Breast epithelium (tissue), 4 donors: ENCODE data around the gene SPATA2L. TPM values are rescaled to one million over a fixed set of nuclear protein-coding genes. Genes with fewer than 3 reads are reported as not detected.
A peak's percentile ranks its signal among the peaks of the same experiment; 100 is the strongest.

Experiments
- DNase-seq, 2 donors: peaks; one replicate each; pipeline ENCODE4 v3.0.0-alpha.2; 2019; ENCODE audit warnings: low spot score in 2 of 2
- H3K27ac ChIP-seq, 2 donors: fragments of 200-600 bp; sonication (generic) in 1 of 2; one replicate each; pipeline ENCODE4 v1.5.1; 2016 to 2019; ENCODE audit warnings: mild to moderate bottlenecking in 1 of 2
- H3K27me3 ChIP-seq, 2 donors: fragments of 200-600 bp; sonication (generic) in 1 of 2; one replicate each; pipeline versions ENCODE4 v1.5.1 to v1.6.0; 2017 to 2019; ENCODE audit warnings: control low read depth in 1 of 2, mild to moderate bottlenecking in 1 of 2
- H3K36me3 ChIP-seq: fragments of 200-600 bp; one replicate; pipeline ENCODE4 v1.5.1; 2019
- H3K4me1 ChIP-seq, 2 donors: fragments of 200-600 bp; sonication (generic); one replicate each; pipeline ENCODE4 v1.5.1; 2016 to 2019; ENCODE audit warnings: control low read depth in 1 of 2
- H3K4me3 ChIP-seq, 3 donors: fragments of 200-600 bp; sonication (generic); 1 replicate in 2 of 3; 2 replicates in 1 of 3; pipeline ENCODE4 v1.5.1; 2016 to 2019; ENCODE audit warnings: mild to moderate bottlenecking in 3 of 3, moderate library complexity in 2 of 3
- H3K9me3 ChIP-seq, 2 donors: fragments of 200-600 bp; sonication (generic) in 1 of 2; one replicate each; pipeline ENCODE4 v1.5.1; 2016 to 2019; ENCODE audit warnings: control low read depth in 1 of 2
- POLR2A ChIP-seq: fragments of 450-650 bp; IDR thresholded peaks from one replicate; pipeline ENCODE4 v1.6.1; 2016; ENCODE audit warnings: antibody characterized with exemption, mild to moderate bottlenecking, moderate library complexity
- POLR2AphosphoS5 ChIP-seq, 3 donors: sonication (generic); formaldehyde crosslinking; IDR thresholded peaks; one replicate each; pipeline ENCODE4 v1.6.1; 2017; ENCODE audit warnings: antibody characterized with exemption in 3 of 3
- intact Hi-C: fragments of 100-400 bp; cut with DNase I; formaldehyde crosslinking; loops from one replicate; pipeline ENCODE4 v1.15.1; 2023; ENCODE audit warnings: low total_unique reads
- total RNA-seq, 3 donors: library from RNA; depleted of rRNA; stranded (reverse); fragments of >200 nt; gene quantifications; one replicate each; pipeline ENCODE4 v1.1.0, GENCODE V29; 2016
- TF ChIP-seq, protein P1 (sequence below), 3 donors: fragments of 450-650 bp; IDR thresholded peaks; one replicate each; pipeline ENCODE4 v1.5.1; 2016 to 2017; ENCODE audit warnings: antibody characterized with exemption in 3 of 3, mild to moderate bottlenecking in 3 of 3, moderate library complexity in 3 of 3

Gene SPATA2L
- total RNA-seq, 3 donors from 2014 or later = 9.0 to 15.1 (median 14.3) TPM

DNA sequence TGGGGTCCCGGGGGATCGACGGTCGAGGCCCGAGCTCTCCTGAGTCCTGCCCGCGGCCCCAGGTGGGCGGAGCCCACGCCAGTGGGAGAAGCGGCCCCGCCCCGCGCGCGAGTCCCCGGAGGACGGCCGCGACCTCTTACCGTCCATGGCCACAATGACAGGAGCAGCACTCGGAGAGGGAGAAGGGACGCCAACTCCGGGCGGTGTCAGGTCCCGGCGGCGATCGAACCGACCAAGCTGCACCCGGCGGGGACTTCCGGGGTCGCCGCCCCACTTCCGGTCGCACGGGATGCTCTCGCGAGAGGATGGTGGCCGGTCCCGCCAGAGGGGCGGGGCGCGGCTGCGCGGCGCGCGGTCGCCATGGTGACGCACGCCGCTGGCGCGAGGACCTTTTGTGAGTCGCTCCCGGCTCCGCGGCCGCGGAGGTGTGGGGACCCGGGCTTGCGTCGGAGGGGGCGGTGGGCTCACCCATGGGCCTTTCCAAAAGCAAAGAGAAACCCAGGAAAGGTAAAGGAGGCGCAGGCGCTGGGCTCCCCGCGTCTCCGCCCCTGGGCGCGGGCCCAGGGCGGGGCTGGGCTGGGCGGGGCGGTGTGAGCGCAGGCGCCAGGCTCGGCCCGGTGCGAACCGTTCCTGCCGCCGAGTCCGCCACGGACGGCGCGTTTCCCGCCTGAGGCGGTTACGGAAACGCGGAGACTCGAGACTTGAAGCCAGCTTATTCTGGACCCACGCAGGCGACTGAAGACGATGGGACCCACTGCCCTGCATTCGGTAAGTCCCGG lies 43.9 kb downstream of the SPATA2L start, which contains the start of the genes CHMP1A and SPATA33:
Gene CHMP1A, minus strand, starts transcription at position 267 of the 779 bp plus-strand sequence. Its CDS starts 120 bp downstream, at position 147.
Gene SPATA33, plus strand, starts transcription at position 395 of the 779 bp plus-strand sequence. Its CDS starts 76 bp downstream, at position 471.
- peaks cover 2 to 10% of the 10 kb centered on the region in 2 donors for H3K4me1 ChIP-seq
- peak; percentile 84 to 90 for DNase-seq
- H3K36me3 ChIP-seq = no peaks in the 10 kb centered on the region
- no peaks in the 10 kb centered on the region for H3K9me3 ChIP-seq
- H3K27ac ChIP-seq = peak within 1 kb of the TSS; percentile 83
- intact Hi-C loops = no loop called here
- H3K27me3 ChIP-seq = no peaks in the 10 kb centered on the region
- TF ChIP-seq POLR2AphosphoS5 (IDR thresholded peaks at IDR 0.05) = peak; percentile 88 to 90 (median 89)
- TF ChIP-seq, protein P1, sequence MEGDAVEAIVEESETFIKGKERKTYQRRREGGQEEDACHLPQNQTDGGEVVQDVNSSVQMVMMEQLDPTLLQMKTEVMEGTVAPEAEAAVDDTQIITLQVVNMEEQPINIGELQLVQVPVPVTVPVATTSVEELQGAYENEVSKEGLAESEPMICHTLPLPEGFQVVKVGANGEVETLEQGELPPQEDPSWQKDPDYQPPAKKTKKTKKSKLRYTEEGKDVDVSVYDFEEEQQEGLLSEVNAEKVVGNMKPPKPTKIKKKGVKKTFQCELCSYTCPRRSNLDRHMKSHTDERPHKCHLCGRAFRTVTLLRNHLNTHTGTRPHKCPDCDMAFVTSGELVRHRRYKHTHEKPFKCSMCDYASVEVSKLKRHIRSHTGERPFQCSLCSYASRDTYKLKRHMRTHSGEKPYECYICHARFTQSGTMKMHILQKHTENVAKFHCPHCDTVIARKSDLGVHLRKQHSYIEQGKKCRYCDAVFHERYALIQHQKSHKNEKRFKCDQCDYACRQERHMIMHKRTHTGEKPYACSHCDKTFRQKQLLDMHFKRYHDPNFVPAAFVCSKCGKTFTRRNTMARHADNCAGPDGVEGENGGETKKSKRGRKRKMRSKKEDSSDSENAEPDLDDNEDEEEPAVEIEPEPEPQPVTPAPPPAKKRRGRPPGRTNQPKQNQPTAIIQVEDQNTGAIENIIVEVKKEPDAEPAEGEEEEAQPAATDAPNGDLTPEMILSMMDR (IDR thresholded peaks at IDR 0.05) = no peak
- peak; percentile 40 for TF ChIP-seq POLR2A
- peak within 1 kb of the TSS; percentile 95 to 100 (median 97) for H3K4me3 ChIP-seq

DNA sequence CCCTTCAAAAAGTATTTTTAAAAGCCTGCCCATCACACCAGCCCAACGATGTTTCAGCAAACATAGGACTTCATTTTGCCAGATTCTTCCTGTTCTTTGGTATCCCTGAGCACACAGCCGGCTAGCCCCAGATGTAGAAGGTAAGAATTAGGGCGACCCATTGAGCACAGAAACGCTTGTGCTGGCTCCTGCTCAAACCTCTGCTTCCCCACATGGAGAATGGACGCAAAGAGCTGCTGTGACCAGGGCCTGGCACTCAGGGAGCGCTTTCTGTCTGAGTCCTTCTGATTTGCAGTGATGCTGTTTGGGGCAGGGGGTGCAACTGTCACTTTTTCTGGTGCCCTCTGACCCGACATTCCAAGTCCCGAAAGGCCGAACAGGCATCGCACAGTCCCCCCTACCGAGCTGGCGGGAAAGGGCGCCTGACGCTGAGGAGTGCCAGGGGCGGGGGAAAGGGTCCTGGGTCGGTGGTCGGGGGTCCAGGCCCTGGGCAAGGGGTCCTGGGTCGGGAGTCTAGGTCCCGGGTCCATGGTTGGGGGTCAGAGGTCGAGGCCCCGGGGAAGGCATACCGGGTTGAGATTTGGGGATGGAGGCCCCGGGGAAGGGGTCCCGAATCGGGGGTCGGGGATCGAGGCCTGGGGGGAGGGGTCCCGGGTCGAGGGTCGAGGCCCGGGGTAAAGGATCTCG lies 44.9 kb downstream of the SPATA2L start:
- H3K27ac ChIP-seq = peak overlapping the region; percentile 83
- DNase-seq = no peak
- peaks cover 2 to 10% of the 10 kb centered on the region in 2 donors for H3K4me1 ChIP-seq
- H3K36me3 ChIP-seq = no peaks in the 10 kb centered on the region
- H3K9me3 ChIP-seq = no peaks in the 10 kb centered on the region
- intact Hi-C loops = no loop called here
- no peaks in the 10 kb centered on the region for H3K27me3 ChIP-seq
- H3K4me3 ChIP-seq = peak overlapping the region; percentile 95 to 100 (median 97)
- TF ChIP-seq POLR2AphosphoS5 (IDR thresholded peaks at IDR 0.05) = no peak
- TF ChIP-seq, protein P1 (IDR thresholded peaks at IDR 0.05) = no peak
- TF ChIP-seq POLR2A = no peak

DNA sequence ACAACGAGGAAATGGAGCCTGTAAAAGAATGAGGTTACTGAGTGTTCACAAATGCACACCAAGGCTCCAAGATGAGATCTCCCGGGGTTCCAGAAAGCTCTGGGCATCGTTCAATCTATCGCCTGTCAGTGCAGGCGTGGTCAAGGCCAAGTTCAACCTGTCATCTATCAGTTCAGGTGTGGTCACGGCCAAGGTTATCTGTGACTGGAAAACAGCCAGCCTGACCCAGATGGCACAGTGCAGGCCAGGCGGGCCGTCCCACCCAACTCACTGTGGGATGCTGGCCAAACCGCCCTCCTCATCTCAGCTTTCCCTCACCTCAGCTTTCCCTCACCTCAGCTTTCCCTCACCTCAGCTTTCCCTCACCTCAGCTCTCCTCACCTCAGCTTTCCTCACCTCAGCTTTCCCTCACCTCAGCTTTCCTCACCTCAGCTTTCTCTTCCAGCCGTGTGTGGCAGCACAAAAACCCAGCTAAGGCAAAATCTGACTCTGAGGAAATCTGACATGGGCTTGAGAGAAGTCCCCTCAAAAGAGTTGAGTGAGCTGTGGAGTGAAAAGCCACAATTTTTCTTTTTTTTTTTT lies 46.4 kb downstream of the SPATA2L start:
- Histone ChIP-seq H3K27me3 (no peaks in the 10 kb centered on the region), H3K9me3 (no peaks in the 10 kb centered on the region), H3K4me3 (no peak overlapping the region), H3K36me3 (no peaks in the 10 kb centered on the region), H3K4me1 (peaks cover 2 to 10% of the 10 kb centered on the region in 2 donors), H3K27ac (no peak overlapping the region)
- no peak for DNase-seq
- no peak for TF ChIP-seq POLR2A
- TF ChIP-seq, protein P1 (IDR thresholded peaks at IDR 0.05) = no peak
- TF ChIP-seq POLR2AphosphoS5 (IDR thresholded peaks at IDR 0.05) = no peak
- intact Hi-C loops = no loop called here

DNA sequence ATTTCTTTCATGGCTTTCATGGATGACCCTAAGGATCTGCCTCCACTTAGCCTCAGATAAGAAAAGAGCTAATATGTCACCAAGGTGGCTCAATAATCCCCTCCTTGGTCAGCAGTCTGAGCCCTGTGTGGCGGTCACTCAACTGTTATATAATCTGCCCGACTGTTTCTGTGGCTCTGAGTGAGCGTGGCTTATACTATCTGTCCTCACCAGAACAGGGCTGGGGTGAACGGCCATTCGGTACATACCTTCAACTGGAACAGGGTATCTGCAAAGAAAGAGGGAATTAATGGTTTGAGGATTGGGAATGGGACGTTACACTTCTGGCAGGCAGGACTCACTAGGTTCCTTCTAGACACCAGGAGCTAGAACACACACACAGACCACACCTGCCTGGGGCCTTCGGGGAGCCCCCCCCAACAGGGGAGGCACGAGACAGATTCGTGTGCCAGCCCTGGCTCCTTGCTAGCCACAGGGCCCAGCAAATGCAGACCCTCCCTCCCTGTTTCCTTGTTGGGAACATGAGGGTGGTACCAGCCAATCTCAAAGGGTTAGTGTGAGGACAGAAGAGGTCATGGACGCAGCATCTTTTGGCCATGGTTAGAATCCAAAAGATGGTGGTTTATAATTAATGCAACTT lies 47.7 kb downstream of the SPATA2L start:
- Histone ChIP-seq H3K27ac (no peak overlapping the region), H3K27me3 (no peaks in the 10 kb centered on the region), H3K4me3 (no peak overlapping the region), H3K4me1 (peaks cover 2 to 6% of the 10 kb centered on the region in 2 donors), H3K36me3 (no peaks in the 10 kb centered on the region), H3K9me3 (no peaks in the 10 kb centered on the region)
- no peak for DNase-seq
- TF ChIP-seq, protein P1 (IDR thresholded peaks at IDR 0.05) = no peak
- TF ChIP-seq POLR2A = no peak
- TF ChIP-seq POLR2AphosphoS5 (IDR thresholded peaks at IDR 0.05) = no peak
- intact Hi-C loops = no loop called here
